CD4-positive, alpha-beta memory T cell (primary cell): ENCODE results near the gene SYT17. TPM values are rescaled to one million over a fixed set of nuclear protein-coding genes. Genes with fewer than 3 reads are reported as not detected.

Experiments used
- CTCF ChIA-PET: fragments of 350-600 bp; sonication (Branson Sonifier 250); formaldehyde crosslinking; loops from one replicate; lab custom pipeline; 2021; ENCODE audit warnings: inconsistent platforms; ENCODE audit not compliant: partially characterized antibody; lab: Charles Lee
- POLR2A ChIA-PET: fragments of 350-600 bp; sonication (Branson Sonifier 250); formaldehyde crosslinking; loops from one replicate; lab custom pipeline; 2021; ENCODE audit not compliant: partially characterized antibody; lab: Charles Lee
- DNase-seq, 5 donors: peaks; one replicate each; pipeline versions ENCODE4 v3.0.0 to v3.0.0-alpha.2; 2020 to 2022; ENCODE audit warnings: mixed read lengths in 1 of 5
- H3K27ac ChIP-seq: one replicate; pipeline ENCODE4 v1.7.0; 2013; ENCODE audit warnings: low read depth, low read length
- H3K27me3 ChIP-seq: 2 replicates; pipeline ENCODE4 v1.7.0; 2013; ENCODE audit warnings: mild to moderate bottlenecking, low read length, moderate library complexity; ENCODE audit not compliant: insufficient read depth
- H3K36me3 ChIP-seq: 2 replicates; pipeline ENCODE4 v1.7.0; 2013; ENCODE audit warnings: mild to moderate bottlenecking, low read length, moderate library complexity; ENCODE audit not compliant: insufficient read depth
- H3K4me1 ChIP-seq: 2 replicates; pipeline ENCODE4 v1.7.0; 2013; ENCODE audit warnings: mild to moderate bottlenecking, low read length, moderate library complexity; ENCODE audit not compliant: insufficient read depth
- H3K4me3 ChIP-seq, 2 donors: one replicate each; pipeline ENCODE4 v1.7.0; 2013; ENCODE audit warnings: low read length in 2 of 2, mild to moderate bottlenecking in 1 of 2
- H3K9me3 ChIP-seq, 2 donors: one replicate each; pipeline ENCODE4 v1.7.0; 2013; ENCODE audit warnings: low read length in 2 of 2, control low read depth in 1 of 2; ENCODE audit not compliant: control insufficient read depth in 1 of 2
- H3K27ac Mint-ChIP-seq, 7 donors: one replicate each; pipeline ENCODE4 v1.8.0; 2020 to 2021; ENCODE audit warnings: mixed read lengths in 7 of 7, mild to moderate bottlenecking in 6 of 7, inconsistent platforms in 3 of 7, moderate library complexity in 3 of 7
- H3K27me3 Mint-ChIP-seq, 2 donors: one replicate each; pipeline ENCODE4 v1.8.0; 2020 to 2021; ENCODE audit warnings: mixed read lengths in 2 of 2
- H3K36me3 Mint-ChIP-seq, 2 donors: one replicate each; pipeline ENCODE4 v1.8.0; 2020 to 2021; ENCODE audit warnings: mixed read lengths in 2 of 2, inconsistent platforms in 1 of 2, mild to moderate bottlenecking in 1 of 2
- H3K4me1 Mint-ChIP-seq, 4 donors: one replicate each; pipeline ENCODE4 v1.8.0; 2020 to 2021; ENCODE audit warnings: mixed read lengths in 4 of 4, mild to moderate bottlenecking in 1 of 4
- H3K4me3 Mint-ChIP-seq, 8 donors: one replicate each; pipeline ENCODE4 v1.8.0; 2020 to 2021; ENCODE audit warnings: mixed read lengths in 8 of 8, mild to moderate bottlenecking in 7 of 8, moderate library complexity in 6 of 8, inconsistent platforms in 3 of 8
- H3K9me3 Mint-ChIP-seq, 8 donors: one replicate each; pipeline ENCODE4 v1.8.0; 2020 to 2021; ENCODE audit warnings: mixed read lengths in 8 of 8, mild to moderate bottlenecking in 5 of 8, inconsistent platforms in 3 of 8, moderate library complexity in 1 of 8
- intact Hi-C: fragments of 100-400 bp; cut with micrococcal nuclease; formaldehyde crosslinking; loops from one replicate; pipeline ENCODE4 v1.15.1; 2023
- polyA plus RNA-seq, 2 donors: library from polyadenylated mRNA; unstranded; fragments of 300-500 nt; fragmentation: Illumina TruSeq; gene quantifications; one replicate each; pipeline ENCODE4 v1.2.3, GENCODE V29; 2021
- total RNA-seq, 2 experiments: library from RNA; stranded (reverse); gene quantifications; one replicate each; pipeline ENCODE4 v1.2.3, GENCODE V29; 2021

Gene SYT17
- total and polyA plus RNA-seq, 4 experiments from 2014 or later = not detected

DNA sequence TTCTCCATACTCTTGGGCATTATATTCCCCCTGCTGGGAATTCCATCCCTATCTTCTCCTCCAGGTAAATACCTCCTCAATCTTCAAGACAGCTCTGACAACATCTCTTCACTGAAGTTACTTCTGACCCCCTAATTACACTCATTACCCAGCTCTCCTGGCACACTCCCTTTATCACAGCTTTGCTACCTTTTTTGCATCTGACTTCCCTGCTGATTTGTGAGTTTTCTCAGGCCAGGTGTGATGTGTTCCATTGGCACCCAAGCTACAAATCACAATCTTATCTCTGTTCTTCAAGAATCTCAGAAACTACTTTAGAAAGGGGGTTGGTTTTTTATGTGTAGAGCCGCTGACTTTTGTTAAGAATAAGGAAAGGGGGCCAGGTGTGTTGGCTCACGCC, 131.5 kb downstream of the SYT17 start:
- peaks cover 0 to 2% (median 0%) of the 10 kb centered on the region in 4 donors for H3K4me1 Mint-ChIP-seq
- no peak overlapping the region for H3K27ac ChIP-seq
- H3K36me3 Mint-ChIP-seq = no peaks in the 10 kb centered on the region
- H3K9me3 Mint-ChIP-seq = peaks cover 0 to 3% (median 2%) of the 10 kb centered on the region in 8 donors
- no peak overlapping the region for H3K27ac Mint-ChIP-seq
- CTCF ChIA-PET = no interaction called here
- H3K4me1 ChIP-seq = peaks cover 2% of the 10 kb centered on the region
- no peaks in the 10 kb centered on the region for H3K36me3 ChIP-seq
- peaks cover 3 to 9% of the 10 kb centered on the region in 2 donors for H3K27me3 Mint-ChIP-seq
- intact Hi-C loops = no loop called here
- H3K4me3 ChIP-seq = no peak overlapping the region
- no peak overlapping the region for H3K4me3 Mint-ChIP-seq
- no peak for DNase-seq
- no peaks in the 10 kb centered on the region for H3K27me3 ChIP-seq
- H3K9me3 ChIP-seq = no peaks in the 10 kb centered on the region
- POLR2A ChIA-PET = no interaction called here

DNA sequence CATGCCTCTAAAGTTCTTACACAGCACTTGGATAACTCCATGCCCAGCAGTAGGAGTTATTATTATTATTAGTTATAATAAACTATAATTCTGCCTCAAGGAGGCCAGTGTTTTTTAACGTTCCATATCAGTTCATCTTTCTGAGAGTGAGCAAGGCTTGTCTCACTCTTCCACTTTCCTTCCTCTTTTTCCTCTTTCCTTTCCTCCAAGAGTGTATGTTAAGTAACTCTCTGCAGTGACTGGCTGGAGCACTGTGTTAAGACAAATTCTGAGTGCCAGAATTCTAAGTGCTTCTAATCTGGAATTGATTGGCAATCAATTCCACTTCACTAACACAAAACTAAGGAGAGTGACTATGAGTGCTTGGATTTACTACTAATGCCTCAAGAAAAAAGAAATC, 133.9 kb downstream of the SYT17 start:
- no peaks in the 10 kb centered on the region for H3K27me3 ChIP-seq
- no peak overlapping the region for H3K4me3 Mint-ChIP-seq
- CTCF ChIA-PET = no interaction called here
- no peaks in the 10 kb centered on the region for H3K36me3 ChIP-seq
- no peaks in the 10 kb centered on the region for H3K9me3 ChIP-seq
- intact Hi-C loops = no loop called here
- no peak overlapping the region for H3K4me3 ChIP-seq
- no peak overlapping the region for H3K27ac Mint-ChIP-seq
- H3K36me3 Mint-ChIP-seq = no peaks in the 10 kb centered on the region
- peaks cover 0 to 3% (median 2%) of the 10 kb centered on the region in 8 donors for H3K9me3 Mint-ChIP-seq
- H3K4me1 ChIP-seq = no peaks in the 10 kb centered on the region
- no peak for DNase-seq
- no peaks in the 10 kb centered on the region for H3K4me1 Mint-ChIP-seq
- H3K27me3 Mint-ChIP-seq = peaks cover 3 to 11% of the 10 kb centered on the region in 2 donors
- H3K27ac ChIP-seq = no peak overlapping the region
- POLR2A ChIA-PET = no interaction called here

DNA sequence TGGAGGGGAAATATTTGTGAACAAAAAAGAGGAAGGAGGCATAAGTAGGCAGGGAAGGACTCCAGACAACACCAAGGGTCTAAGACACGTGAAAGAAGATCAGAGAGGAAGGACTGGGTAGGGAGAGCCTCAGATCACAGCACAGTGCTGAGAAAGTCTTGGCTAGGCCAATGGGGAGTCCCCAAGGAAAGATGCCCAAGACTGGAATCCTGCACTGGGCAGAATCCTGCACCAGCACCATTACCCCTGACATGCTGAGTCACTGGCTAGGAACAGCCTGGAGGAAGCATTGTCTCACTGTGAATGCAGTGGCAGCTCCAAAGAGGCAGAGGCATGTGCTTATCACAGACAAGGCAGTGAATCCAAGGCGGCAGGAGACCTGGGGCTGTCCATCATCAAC, 136.7 kb downstream of the SYT17 start:
- DNase-seq = no peak
- Mint-ChIP-seq H3K9me3 (peaks cover 0 to 3% (median 2%) of the 10 kb centered on the region in 8 donors), H3K27me3 (peaks cover 0 to 15% of the 10 kb centered on the region in 2 donors), H3K27ac (no peak overlapping the region), H3K4me3 (no peak overlapping the region), H3K36me3 (no peaks in the 10 kb centered on the region), H3K4me1 (no peaks in the 10 kb centered on the region)
- POLR2A ChIA-PET = no interaction called here
- intact Hi-C loops = no loop called here
- Histone ChIP-seq H3K36me3 (no peaks in the 10 kb centered on the region), H3K4me3 (no peak overlapping the region), H3K27ac (no peak overlapping the region), H3K9me3 (no peaks in the 10 kb centered on the region), H3K27me3 (no peaks in the 10 kb centered on the region), H3K4me1 (no peaks in the 10 kb centered on the region)
- CTCF ChIA-PET = no interaction called here

DNA sequence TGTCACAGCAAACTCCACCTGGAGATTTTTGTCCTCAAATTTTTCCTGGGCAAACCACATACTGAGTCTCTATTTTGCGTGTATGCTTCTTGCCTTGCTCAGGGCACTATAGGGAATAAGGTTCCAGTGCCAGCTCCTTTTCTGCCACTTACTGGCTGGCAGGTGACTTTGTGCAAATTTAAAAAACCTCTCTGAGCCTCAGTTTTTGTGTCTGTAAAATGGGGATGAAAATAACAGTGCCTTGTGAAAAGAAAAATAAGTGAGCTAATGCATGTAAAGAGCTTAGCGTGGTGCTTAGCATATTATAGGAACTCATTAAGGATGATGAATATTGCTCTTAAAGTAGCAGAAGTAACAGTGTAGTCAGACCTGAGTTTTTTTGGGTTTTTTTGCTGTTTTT, 137.4 kb downstream of the SYT17 start:
- no peak for DNase-seq
- no peak overlapping the region for H3K4me3 Mint-ChIP-seq
- ChIA-PET CTCF (no interaction called here), POLR2A (no interaction called here)
- Histone ChIP-seq H3K36me3 (no peaks in the 10 kb centered on the region), H3K9me3 (no peaks in the 10 kb centered on the region), H3K4me1 (no peaks in the 10 kb centered on the region), H3K27ac (no peak overlapping the region), H3K4me3 (no peak overlapping the region), H3K27me3 (no peaks in the 10 kb centered on the region)
- no peaks in the 10 kb centered on the region for H3K4me1 Mint-ChIP-seq
- H3K27me3 Mint-ChIP-seq = peaks cover 0 to 15% of the 10 kb centered on the region in 2 donors
- no peaks in the 10 kb centered on the region for H3K36me3 Mint-ChIP-seq
- intact Hi-C loops = no loop called here
- no peak overlapping the region for H3K27ac Mint-ChIP-seq
- H3K9me3 Mint-ChIP-seq = peaks cover 0 to 3% (median 2%) of the 10 kb centered on the region in 8 donors

DNA sequence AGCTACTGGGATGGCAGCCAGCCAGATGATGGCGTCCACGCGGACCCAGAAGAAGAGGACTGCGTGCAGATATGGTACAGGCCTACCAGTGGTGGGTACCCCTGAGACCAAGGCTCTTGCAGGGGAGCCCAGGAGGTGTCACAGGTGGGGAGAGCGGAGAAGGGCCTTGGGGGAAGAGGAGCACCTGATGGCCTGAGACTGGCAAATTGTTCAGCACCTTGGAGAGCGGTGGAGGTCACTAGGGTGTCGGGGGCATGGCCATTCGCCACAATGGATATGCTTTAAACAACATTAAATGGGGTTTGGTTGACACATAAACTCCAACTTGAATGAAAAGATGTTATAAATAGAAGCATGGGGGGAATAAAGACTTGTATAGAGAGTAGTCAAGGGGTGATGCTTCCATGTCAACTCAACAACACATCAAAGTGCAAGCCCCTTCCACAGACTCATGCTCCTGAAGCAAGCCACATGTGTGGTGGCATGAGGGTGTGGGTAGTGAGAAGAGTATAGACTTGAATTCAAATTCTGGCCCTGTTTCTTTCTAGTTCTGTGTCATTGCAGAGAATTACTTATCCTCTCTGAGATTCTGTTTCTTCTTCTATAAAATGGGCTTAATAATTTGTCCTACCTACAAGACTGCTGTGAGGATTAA, 139.7 kb downstream of the SYT17 start:
- POLR2A ChIA-PET = no interaction called here
- Histone ChIP-seq H3K4me1 (no peaks in the 10 kb centered on the region), H3K9me3 (no peaks in the 10 kb centered on the region), H3K36me3 (no peaks in the 10 kb centered on the region), H3K4me3 (no peak overlapping the region), H3K27me3 (no peaks in the 10 kb centered on the region), H3K27ac (no peak overlapping the region)
- DNase-seq = no peak
- CTCF ChIA-PET = no interaction called here
- intact Hi-C loops = no loop called here
- no peak overlapping the region for H3K4me3 Mint-ChIP-seq
- H3K27ac Mint-ChIP-seq = no peak overlapping the region
- H3K27me3 Mint-ChIP-seq = peaks cover 0 to 5% of the 10 kb centered on the region in 2 donors
- no peaks in the 10 kb centered on the region for H3K36me3 Mint-ChIP-seq
- no peaks in the 10 kb centered on the region for H3K4me1 Mint-ChIP-seq
- H3K9me3 Mint-ChIP-seq = peaks cover 0 to 1% (median 0%) of the 10 kb centered on the region in 8 donors

DNA sequence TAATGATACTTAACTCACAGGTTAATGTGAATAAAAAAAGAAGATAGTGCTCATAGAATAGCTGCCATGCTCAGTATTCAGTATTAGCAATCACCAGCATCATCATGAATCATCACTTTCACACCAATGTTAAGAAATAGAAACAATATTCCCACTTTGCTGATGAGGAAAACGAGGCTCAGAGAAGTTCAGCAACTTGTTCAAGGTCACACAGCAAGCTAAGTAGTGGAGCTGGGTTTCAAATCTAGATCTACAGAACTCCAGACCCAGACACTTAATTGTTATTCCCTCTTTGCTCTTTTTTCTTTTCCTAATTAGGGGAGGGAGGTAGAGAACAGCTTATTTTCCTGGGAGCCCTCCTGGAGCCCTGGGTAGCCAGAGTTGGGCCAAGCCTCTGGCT, 140.4 kb downstream of the SYT17 start:
- Mint-ChIP-seq H3K36me3 (no peaks in the 10 kb centered on the region), H3K27me3 (peaks cover 0 to 5% of the 10 kb centered on the region in 2 donors), H3K9me3 (peaks cover 0 to 1% (median 0%) of the 10 kb centered on the region in 8 donors), H3K4me1 (no peaks in the 10 kb centered on the region), H3K4me3 (no peak overlapping the region), H3K27ac (no peak overlapping the region)
- Histone ChIP-seq H3K27ac (no peak overlapping the region), H3K9me3 (no peaks in the 10 kb centered on the region), H3K4me3 (no peak overlapping the region), H3K36me3 (no peaks in the 10 kb centered on the region), H3K4me1 (no peaks in the 10 kb centered on the region), H3K27me3 (no peaks in the 10 kb centered on the region)
- POLR2A ChIA-PET = no interaction called here
- intact Hi-C loops = no loop called here
- DNase-seq = no peak
- CTCF ChIA-PET = no interaction called here

DNA sequence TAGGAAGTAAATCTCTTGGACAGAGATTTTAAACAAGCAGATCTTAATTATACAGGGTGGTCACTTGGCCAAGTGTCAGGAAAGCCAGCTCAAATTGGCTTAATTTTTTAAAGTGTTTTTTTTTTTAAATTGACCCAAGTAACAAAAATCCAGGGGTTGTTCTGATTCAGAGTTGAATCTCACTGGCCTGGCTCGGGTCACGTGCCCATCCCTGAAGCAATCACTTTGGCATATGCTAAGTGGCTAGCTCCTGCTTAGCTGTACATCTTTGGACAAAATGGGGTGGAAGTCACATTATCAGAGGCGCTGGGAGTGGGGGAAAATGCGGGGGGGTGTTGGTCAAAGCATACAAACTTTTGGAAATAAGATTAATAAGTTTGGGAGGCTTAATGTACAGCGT, 141.1 kb downstream of the SYT17 start:
- Histone ChIP-seq H3K27ac (no peak overlapping the region), H3K4me3 (no peak overlapping the region), H3K27me3 (no peaks in the 10 kb centered on the region), H3K9me3 (no peaks in the 10 kb centered on the region), H3K36me3 (no peaks in the 10 kb centered on the region), H3K4me1 (no peaks in the 10 kb centered on the region)
- Mint-ChIP-seq H3K4me1 (no peaks in the 10 kb centered on the region), H3K9me3 (peaks cover 0 to 1% (median 0%) of the 10 kb centered on the region in 8 donors), H3K27me3 (peaks cover 0 to 5% of the 10 kb centered on the region in 2 donors), H3K27ac (no peak overlapping the region), H3K36me3 (no peaks in the 10 kb centered on the region), H3K4me3 (no peak overlapping the region)
- intact Hi-C loops = no loop called here
- POLR2A ChIA-PET = no interaction called here
- CTCF ChIA-PET = no interaction called here
- no peak for DNase-seq
